Measurements from ENCODE around the gene LRP8.
"Not testable (repeated sequence)": the region's sequence is repeated elsewhere in the genome, so short reads cannot be mapped to it uniquely, and the experiment has no call there.

Gene LRP8

DNA sequence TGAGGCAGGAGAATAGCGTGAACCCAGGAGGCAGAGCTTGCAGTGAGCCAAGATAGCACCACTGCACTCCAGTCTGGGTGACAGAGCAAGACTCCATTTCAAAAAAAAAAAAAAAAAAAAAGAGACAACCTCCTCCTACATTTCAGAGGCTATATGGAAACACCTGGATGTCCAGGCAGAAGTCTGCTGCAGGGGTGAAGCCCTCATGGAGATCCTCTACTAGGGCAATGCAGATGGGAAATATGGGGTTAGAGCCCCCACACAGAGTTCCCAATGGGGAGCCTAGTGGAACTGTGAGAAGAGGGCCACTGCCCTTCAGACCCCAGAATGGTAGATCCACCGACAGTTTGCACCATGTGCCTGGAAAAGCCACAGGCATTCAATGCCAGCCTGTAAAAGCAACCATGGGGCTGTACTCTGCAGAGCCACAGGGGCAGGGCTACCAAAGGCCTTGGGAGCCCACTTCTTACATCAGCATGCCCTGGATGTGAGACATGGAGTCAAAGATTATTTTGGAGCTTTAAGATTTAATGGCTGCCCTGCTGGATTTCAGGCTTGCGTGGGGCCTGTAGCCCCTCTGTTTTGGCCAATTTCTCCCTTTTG is 121.7 kb downstream of the LRP8 start:
- DNase-seq = not testable (repeated sequence)

GRCh38 chr1:53205496-53205895 is 122.4 kb downstream of the LRP8 start:
- DNase-seq = not testable (repeated sequence)

DNA sequence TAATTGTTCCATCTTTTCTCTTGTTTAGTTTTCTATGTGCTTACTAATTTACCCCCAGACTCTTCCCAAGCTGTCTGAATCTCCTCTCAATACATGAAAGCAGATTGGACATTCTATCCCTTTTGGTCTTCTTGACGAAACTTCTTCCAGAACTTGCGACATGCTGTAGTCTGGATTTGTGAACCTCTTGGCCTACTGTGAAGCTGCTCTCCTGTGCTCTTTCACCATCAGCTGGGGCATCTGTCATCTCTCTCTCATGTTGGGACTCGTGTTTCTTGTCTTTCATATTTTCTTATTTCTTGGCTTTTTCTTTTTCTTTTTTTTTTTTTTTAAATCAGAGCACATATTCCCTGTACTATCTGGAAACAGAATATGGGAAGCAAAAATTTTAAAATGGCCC is 124.4 kb downstream of the LRP8 start:
- DNase-seq = no peak

DNA sequence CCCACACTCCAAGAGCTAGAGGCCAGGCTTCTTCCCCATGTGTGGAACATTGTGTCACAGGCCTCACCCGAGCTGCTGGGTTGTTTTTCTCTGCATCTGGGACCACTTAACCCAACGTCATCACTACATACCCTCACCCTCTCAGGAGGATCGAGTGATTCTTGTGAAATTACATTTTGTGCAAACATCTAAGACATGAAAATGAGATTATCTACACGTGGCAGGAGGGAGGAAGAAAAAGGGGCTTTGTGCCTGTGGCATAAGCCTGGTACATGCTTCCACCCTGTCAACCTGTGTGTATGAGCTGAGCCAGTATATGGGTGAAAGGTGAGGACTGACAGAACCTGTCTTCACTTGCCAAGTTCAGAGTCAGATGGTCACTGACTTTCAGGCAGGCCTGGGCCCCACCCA is 129.6 kb downstream of the LRP8 start:
- no peak for DNase-seq

DNA sequence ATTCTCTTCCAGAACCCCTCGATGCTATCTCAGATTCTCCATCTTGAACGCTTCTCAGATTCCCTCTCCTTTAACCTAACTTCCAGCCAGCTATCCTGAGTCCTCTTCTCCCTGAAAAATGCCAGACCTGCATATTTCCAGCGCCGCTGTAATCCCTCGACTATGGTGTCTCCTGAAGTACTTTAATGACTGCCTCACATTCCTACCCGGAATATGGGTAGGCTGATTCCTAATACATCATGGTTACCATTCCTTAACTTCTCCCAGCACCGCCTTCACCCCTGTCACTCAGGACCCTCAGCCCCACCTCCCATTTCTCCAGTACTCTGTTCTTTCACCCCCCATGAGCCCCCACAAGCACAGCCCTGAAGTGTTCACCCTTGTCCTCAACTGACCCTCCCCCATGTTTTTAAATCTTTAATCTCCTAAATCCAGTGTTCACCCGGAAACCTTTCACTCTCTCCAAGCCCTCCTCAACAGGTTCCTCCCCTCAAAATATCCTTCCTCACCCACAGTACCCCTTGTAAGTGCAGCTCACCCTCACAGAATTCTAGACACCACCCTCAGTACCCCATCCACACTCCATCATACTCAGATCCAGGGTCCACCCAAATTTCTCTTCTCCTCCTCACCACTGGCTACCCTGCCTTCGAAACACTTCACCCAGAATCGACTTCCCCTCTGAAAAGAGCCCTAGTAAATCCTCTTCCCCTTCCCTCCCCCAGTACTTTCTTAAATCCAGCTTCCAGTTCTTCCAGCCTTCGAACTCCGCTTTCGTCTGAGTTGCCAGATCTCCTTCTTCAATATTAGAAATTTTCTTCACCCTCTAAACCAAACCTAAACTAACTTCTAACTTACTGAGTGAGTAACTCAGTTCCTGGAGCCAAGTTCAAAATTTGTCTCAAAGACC is 130.3 kb downstream of the LRP8 start:
- no peak for DNase-seq

DNA sequence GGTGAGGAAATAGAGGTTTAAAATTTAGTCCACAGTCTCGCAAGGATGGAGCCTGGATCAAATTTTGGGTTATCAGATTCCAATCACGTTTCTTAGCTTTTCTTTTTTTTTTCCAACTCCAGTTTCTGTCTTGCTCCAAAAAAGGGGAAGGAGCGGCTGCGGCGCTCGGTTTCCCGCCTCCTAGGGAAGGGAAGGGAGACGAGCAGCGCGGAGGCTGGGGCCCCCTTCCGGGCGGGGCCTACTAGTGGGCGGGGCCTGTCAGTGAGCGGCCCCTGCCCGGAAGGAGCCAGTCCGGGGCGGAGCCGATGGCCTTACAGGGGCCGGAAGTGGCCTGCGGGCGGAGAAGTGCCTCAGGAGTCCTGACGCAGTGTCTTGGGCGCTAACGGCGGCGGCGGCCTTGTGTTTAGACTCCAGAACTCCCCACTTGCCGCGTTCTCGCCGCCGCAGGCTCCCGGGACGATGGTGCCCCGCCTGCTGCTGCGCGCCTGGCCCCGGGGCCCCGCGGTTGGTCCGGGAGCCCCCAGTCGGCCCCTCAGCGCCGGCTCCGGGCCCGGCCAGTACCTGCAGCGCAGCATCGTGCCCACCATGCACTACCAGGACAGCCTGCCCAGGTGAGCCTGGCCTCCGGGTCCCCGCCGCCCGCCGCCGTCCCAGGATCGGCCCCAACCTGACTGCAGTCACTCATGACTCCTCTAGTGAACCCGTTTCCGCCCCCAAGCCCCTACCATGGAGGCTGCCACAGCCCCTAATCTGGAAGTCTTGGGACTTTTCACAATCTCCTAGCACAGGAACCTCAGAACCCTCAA is 131.2 kb downstream of the LRP8 start, which contains the start of gene CPT2:
TSS of gene CPT2 (plus strand) at position 340 of the 806 bp plus-strand sequence. CDS start at position 460, 120 bp downstream.
- DNase-seq = peak; percentile 74 to 93

- no peak for DNase-seq
Observed at GRCh38 chr1:53196017-53196484, 131.8 kb downstream of the LRP8 start.

DNA sequence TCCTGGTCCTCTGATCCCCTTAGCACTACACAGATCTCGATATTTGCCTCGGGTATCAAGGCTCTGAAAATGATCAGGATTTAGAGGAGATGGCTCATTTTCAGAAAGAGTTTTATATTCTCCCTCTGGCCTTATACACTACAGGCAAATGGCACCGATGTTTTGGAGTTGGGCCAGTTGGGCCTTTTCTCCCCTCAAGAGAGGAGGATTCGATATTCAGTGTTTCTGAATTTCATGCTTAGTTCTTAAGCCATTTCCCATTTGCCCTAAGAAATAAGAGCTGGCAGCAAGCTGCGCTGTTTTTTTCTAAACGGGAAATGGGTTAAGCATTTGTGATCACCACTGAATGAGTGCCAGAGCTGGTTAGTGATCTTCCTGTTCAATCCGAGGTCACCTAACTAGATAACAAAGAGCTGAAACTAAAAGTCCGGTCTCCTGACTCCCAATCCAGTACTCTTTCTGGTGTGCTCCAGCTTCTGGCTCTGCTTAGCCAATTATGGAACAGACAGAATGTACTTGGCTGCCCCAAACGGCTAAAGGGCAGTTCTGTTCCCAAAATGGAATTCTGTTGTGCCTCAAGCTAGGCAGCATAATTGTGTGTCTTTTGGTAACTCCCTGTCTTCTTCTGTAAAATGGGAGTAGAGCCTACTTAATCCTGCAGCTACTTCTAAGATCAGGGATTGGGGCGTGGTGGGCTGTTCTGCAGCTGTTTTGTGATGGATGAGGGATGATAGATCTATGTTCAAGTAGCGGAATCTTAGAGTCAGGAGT is 132.4 kb downstream of the LRP8 start:
- no peak for DNase-seq
